Mesenteric fat pad (tissue), 1 donor: ENCODE results near the gene PDE6C. TPM values are rescaled to one million over a fixed set of nuclear protein-coding genes. Genes with fewer than 3 reads are reported as not detected.
"Not testable (repeated sequence)": the region's sequence is repeated elsewhere in the genome, so short reads cannot be mapped to it uniquely, and the experiment has no call there.

ENCODE experiments used
- DNase-seq: peaks from one replicate; pipeline ENCODE4 v3.0.0-alpha.2; 2020; ENCODE audit warnings: low spot score
- total RNA-seq: library from RNA; stranded (reverse); fragmentation: NEBNext Ultra II Directional; extraction: Animal tissue kit (Norgen Biotek cat#: 25700); gene quantifications from one replicate; pipeline ENCODE4 v1.2.1, GENCODE V29; 2021
- donor health status: DM: yes; HTN: yes; CAD: no.

The PDE6C gene
- total RNA-seq, 1 donor from 2014 or later, result not detected

- no peak for DNase-seq
These were observed 17.4 kb downstream of the PDE6C start for GRCh38 chr10:93629647-93630305.

- no peak for DNase-seq
These were observed 18.6 kb downstream of the PDE6C start for GRCh38 chr10:93630625-93631557.

GRCh38 chr10:93639791-93640190, 27.5 kb downstream of the PDE6C start:
- no peak for DNase-seq

GRCh38 chr10:93652857-93653256, 40.5 kb downstream of the PDE6C start:
- no peak for DNase-seq

GRCh38 chr10:93654201-93654600, 41.9 kb downstream of the PDE6C start:
- DNase-seq, result no peak

GRCh38 chr10:93656155-93656554, 43.8 kb downstream of the PDE6C start:
- no peak for DNase-seq

- no peak for DNase-seq
These were observed 45.4 kb downstream of the PDE6C start for GRCh38 chr10:93657757-93658156.

- no peak for DNase-seq
These were observed 53.7 kb downstream of the PDE6C start for GRCh38 chr10:93666030-93666429.

- no peak for DNase-seq
These were observed 55.5 kb downstream of the PDE6C start for GRCh38 chr10:93667795-93668194.

GRCh38 chr10:93670372-93670771, 58.0 kb downstream of the PDE6C start:
- DNase-seq, result no peak

- DNase-seq, result no peak
These were observed 58.7 kb downstream of the PDE6C start for GRCh38 chr10:93671042-93671441.

GRCh38 chr10:93672022-93672678, 59.8 kb downstream of the PDE6C start:
- no peak for DNase-seq

GRCh38 chr10:93672890-93673289, 60.6 kb downstream of the PDE6C start:
- DNase-seq, result no peak

GRCh38 chr10:93673791-93674190, 61.5 kb downstream of the PDE6C start:
- DNase-seq, result no peak

- no peak for DNase-seq
These were observed 66.0 kb downstream of the PDE6C start for GRCh38 chr10:93678386-93678785.

- no peak for DNase-seq
These were observed 66.7 kb downstream of the PDE6C start for GRCh38 chr10:93678805-93679587.

GRCh38 chr10:93680412-93681047, 68.2 kb downstream of the PDE6C start:
- DNase-seq, result no peak

GRCh38 chr10:93687737-93688136, 75.4 kb downstream of the PDE6C start:
- DNase-seq, result no peak

- DNase-seq, result no peak
These were observed 83.4 kb downstream of the PDE6C start for GRCh38 chr10:93695740-93696139.

- not testable (repeated sequence) for DNase-seq
These were observed 84.2 kb downstream of the PDE6C start for GRCh38 chr10:93696582-93696981.

- DNase-seq, result no peak
These were observed 84.9 kb downstream of the PDE6C start for GRCh38 chr10:93697207-93697606.
